IMR-90 (cell line): ENCODE results near the gene MGRN1. TPM values are rescaled to one million over a fixed set of nuclear protein-coding genes. Genes with fewer than 3 reads are reported as not detected.

ENCODE experiments used
- ATAC-seq: fragments of 200-7000 bp; cut with Tn5 transposase; 2 replicates; pipeline ENCODE4 v1.9.1; 2020; ENCODE audit warnings: low read depth, mild to moderate bottlenecking, moderate library complexity
- BruUV-seq: library from RNA; stranded (reverse); fragments of 400-500 nt; replicated peaks from 2 replicates; lab custom pipeline; 2021; lab: Mats Ljungman, UMichigan
- CTCF ChIA-PET: fragments of 300-600 bp; formaldehyde crosslinking; extraction: SDS; loops from one replicate; lab custom pipeline; 2021; ENCODE audit warnings: antibody characterized with exemption; lab: Yijun Ruan, JAX
- POLR2A ChIA-PET: fragments of 300-600 bp; sonication (Branson Sonifier 250); formaldehyde crosslinking; loops from one replicate; lab custom pipeline; 2022; ENCODE audit warnings: antibody characterized with exemption; ENCODE audit not compliant: unreplicated experiment; lab: Charles Lee
- DNase-seq: peaks from one replicate; pipeline ENCODE4 v3.0.0; 2013
- H2AFZ ChIP-seq: replicated peaks from 2 replicates; pipeline ENCODE3; 2013; ENCODE audit warnings: low read length, mild to moderate bottlenecking; ENCODE audit not compliant: poor library complexity
- H2AK5ac ChIP-seq: 2 replicates; pipeline ENCODE4 v1.6.1; 2013; ENCODE audit warnings: low read depth, low read length, inconsistent platforms
- H2AK9ac ChIP-seq: replicated peaks from 2 replicates; pipeline ENCODE3; 2013; ENCODE audit warnings: mild to moderate bottlenecking, low read depth, low read length, moderate library complexity; ENCODE audit not compliant: poor library complexity
- H2BK120ac ChIP-seq: 2 replicates; pipeline ENCODE4 v1.6.1; 2013; ENCODE audit warnings: low read depth, low read length, inconsistent platforms
- H2BK15ac ChIP-seq: 3 replicates; pipeline ENCODE4 v1.6.1; 2013; ENCODE audit warnings: low read depth, low read length, inconsistent platforms
- H2BK20ac ChIP-seq: 2 replicates; pipeline ENCODE4 v1.6.1; 2013; ENCODE audit warnings: low read depth, mild to moderate bottlenecking, inconsistent platforms, low read length, moderate library complexity
- H2BK5ac ChIP-seq: 2 replicates; pipeline ENCODE4 v1.6.1; 2013; ENCODE audit warnings: mild to moderate bottlenecking, low read depth, low read length, inconsistent platforms; ENCODE audit not compliant: poor library complexity, severe bottlenecking
- H3K14ac ChIP-seq: replicated peaks from 2 replicates; pipeline ENCODE4 v1.6.1; 2013; ENCODE audit warnings: low read depth, low read length, inconsistent platforms
- H3K18ac ChIP-seq: 2 replicates; pipeline ENCODE4 v1.6.1; 2013; ENCODE audit warnings: low read depth, low read length, control low read depth
- H3K23ac ChIP-seq: 2 replicates; pipeline ENCODE4 v1.6.1; 2013; ENCODE audit warnings: low read depth, low read length, inconsistent platforms
- H3K27ac ChIP-seq: 2 replicates; pipeline ENCODE4 v1.5.1; 2013; ENCODE audit warnings: mild to moderate bottlenecking, control low read depth, low read length; ENCODE audit not compliant: insufficient read depth
- H3K27me3 ChIP-seq: 2 replicates; pipeline ENCODE4 v1.6.1; 2013; ENCODE audit warnings: low read length; ENCODE audit not compliant: control insufficient read depth, insufficient read depth
- H3K36me3 ChIP-seq: 2 replicates; pipeline ENCODE4 v1.6.1; 2013; ENCODE audit warnings: low read length, mixed read lengths; ENCODE audit not compliant: control insufficient read depth, insufficient read depth
- H3K4ac ChIP-seq: 2 replicates; pipeline ENCODE4 v1.6.1; 2013; ENCODE audit warnings: low read depth, low read length, inconsistent platforms
- H3K4me1 ChIP-seq: 2 replicates; pipeline ENCODE4 v1.6.1; 2013; ENCODE audit warnings: low read length, mixed read lengths; ENCODE audit not compliant: control insufficient read depth, insufficient read depth
- H3K4me2 ChIP-seq: 2 replicates; pipeline ENCODE4 v1.6.1; 2013; ENCODE audit warnings: low read depth, mild to moderate bottlenecking, control low read depth, low read length, moderate library complexity
- H3K4me3 ChIP-seq: 2 replicates; pipeline ENCODE4 v1.5.1; 2013; ENCODE audit warnings: low read depth, mild to moderate bottlenecking, control low read depth, low read length, moderate library complexity; ENCODE audit not compliant: insufficient read depth
- H3K56ac ChIP-seq: 2 replicates; pipeline ENCODE4 v1.6.1; 2013; ENCODE audit warnings: low read length, inconsistent platforms; ENCODE audit not compliant: insufficient read depth; ENCODE audit errors: extremely low read depth
- H3K79me1 ChIP-seq, 2 experiments: 2 replicates each; pipeline ENCODE4 v1.6.1; 2013; ENCODE audit warnings: low read length in 2 of 2, inconsistent platforms in 1 of 2, low read depth in 1 of 2
- H3K9ac ChIP-seq: 2 replicates; pipeline ENCODE4 v1.6.1; 2013; ENCODE audit warnings: low read depth, low read length, control low read depth
- H3K9me1 ChIP-seq: 2 replicates; pipeline ENCODE4 v1.6.1; 2013; ENCODE audit warnings: low read length, inconsistent platforms; ENCODE audit not compliant: insufficient read depth
- H3K9me3 ChIP-seq: 2 replicates; pipeline ENCODE4 v1.6.1; 2013; ENCODE audit warnings: low read length; ENCODE audit not compliant: control insufficient read depth, insufficient read depth
- H4K20me1 ChIP-seq: 2 replicates; pipeline ENCODE4 v1.6.1; 2013; ENCODE audit warnings: low read length, inconsistent platforms; ENCODE audit not compliant: insufficient read depth
- H4K5ac ChIP-seq: 2 replicates; pipeline ENCODE4 v1.6.1; 2013; ENCODE audit warnings: mild to moderate bottlenecking, low read depth, low read length, control low read depth
- H4K8ac ChIP-seq, 2 experiments: 2 replicates each; pipeline ENCODE4 v1.6.1; 2013; ENCODE audit warnings: low read depth in 2 of 2, low read length in 2 of 2, control low read depth in 1 of 2, inconsistent platforms in 1 of 2
- H4K91ac ChIP-seq: 2 replicates; pipeline ENCODE4 v1.6.1; 2013; ENCODE audit warnings: low read depth, low read length, inconsistent platforms; ENCODE audit not compliant: insufficient read depth
- BHLHE40 ChIP-seq: fragments of 150-350 bp; IDR thresholded peaks from 2 replicates; pipeline ENCODE4 v1.6.1; 2016; ENCODE audit warnings: mild to moderate bottlenecking, low read depth, low read length
- CEBPB ChIP-seq: IDR thresholded peaks from 2 replicates; pipeline ENCODE4 v1.6.1; 2012; ENCODE audit warnings: low read depth, low read length, improper control_type of control experiment
- CHD1 ChIP-seq: IDR thresholded peaks from 2 replicates; pipeline ENCODE4 v1.6.1; 2012; ENCODE audit warnings: low read depth, low read length, improper control_type of control experiment
- FOS ChIP-seq: fragments of 150-350 bp; IDR thresholded peaks from 2 replicates; pipeline ENCODE4 v1.6.1; 2016; ENCODE audit warnings: low read depth, low read length
- MAFK ChIP-seq: IDR thresholded peaks from 2 replicates; pipeline ENCODE4 v1.6.1; 2012; ENCODE audit warnings: low read depth, low read length, improper control_type of control experiment
- MAZ ChIP-seq: IDR thresholded peaks from 2 replicates; pipeline ENCODE4 v1.6.1; 2012; ENCODE audit warnings: low read depth, mild to moderate bottlenecking, low read length, improper control_type of control experiment, moderate library complexity, borderline replicate concordance
- MXI1 ChIP-seq: IDR thresholded peaks from 2 replicates; pipeline ENCODE4 v1.6.1; 2012; ENCODE audit warnings: low read depth, mild to moderate bottlenecking, low read length, moderate library complexity, borderline replicate concordance
- NFE2L2 ChIP-seq: fragments of 150-350 bp; IDR thresholded peaks from 2 replicates; pipeline ENCODE4 v1.6.1; 2016; ENCODE audit warnings: low read depth, mild to moderate bottlenecking, low read length
- POLR2A ChIP-seq: IDR thresholded peaks from 2 replicates; pipeline ENCODE4 v1.6.1; 2012; ENCODE audit warnings: mild to moderate bottlenecking, low read depth, low read length
- RAD21 ChIP-seq: IDR thresholded peaks from 2 replicates; pipeline ENCODE4 v1.6.1; 2012; ENCODE audit warnings: low read length, improper control_type of control experiment
- RCOR1 ChIP-seq: IDR thresholded peaks from 2 replicates; pipeline ENCODE4 v1.6.1; 2012; ENCODE audit warnings: mild to moderate bottlenecking, low read length, improper control_type of control experiment; ENCODE audit not compliant: insufficient replicate concordance
- RFX5 ChIP-seq: IDR thresholded peaks from 2 replicates; pipeline ENCODE4 v1.8.0; 2012; ENCODE audit warnings: low read depth, mild to moderate bottlenecking, low read length, moderate library complexity
- SMC3 ChIP-seq: fragments of 150-350 bp; IDR thresholded peaks from 2 replicates; pipeline ENCODE4 v1.6.1; 2016; ENCODE audit warnings: low read depth, mild to moderate bottlenecking, antibody characterized with exemption, low read length, moderate library complexity
- WGBS, 2 experiments: methylation state at CpG; one replicate each; pipeline versions ENCODE4 v1.1.5 to v1.1.7; 2013; ENCODE audit warnings: missing lambda C conversion rate in 2 of 2; ENCODE audit not compliant: insufficient read length in 1 of 2; ENCODE audit errors: extremely low coverage in 2 of 2; 5-methylcytosine and 5-hydroxymethylcytosine counted together
- dilution Hi-C: fragments of 300-500 bp; cut with HindIII; formaldehyde crosslinking; loops from one replicate; pipeline ENCODE4 v1.14.3; 2018; ENCODE audit warnings: low sequenced_read_pairs; ENCODE audit not compliant: unreplicated experiment
- in situ Hi-C: fragments of 300-500 bp; cut with MboI; formaldehyde crosslinking; loops from 3 replicates; pipeline ENCODE4 v1.14.3; 2019; ENCODE audit warnings: low sequenced_read_pairs, inconsistent platforms, mixed read lengths
- intact Hi-C: fragments of 100-400 bp; cut with micrococcal nuclease; formaldehyde crosslinking; loops from 2 replicates; pipeline ENCODE4 v1.10.0; 2022
- polyA plus RNA-seq, 3 experiments: library from polyadenylated mRNA; depleted of rRNA; stranded (reverse); fragments of >200 nt; gene quantifications; 2 replicates each; pipeline ENCODE4 v1.2.3, GENCODE V29; 2012; ENCODE audit warnings: low replicate concordance in 1 of 3
- total RNA-seq: library from RNA; depleted of rRNA; stranded (reverse); fragments of >200 nt; gene quantifications from 2 replicates; pipeline ENCODE4 v1.2.3, GENCODE V29; 2012
- TF ChIP-seq, protein P1 (sequence below): fragments of 150-350 bp; IDR thresholded peaks from 2 replicates; pipeline ENCODE4 v1.6.1; 2017; ENCODE audit warnings: mild to moderate bottlenecking, antibody characterized with exemption, low read length, low read depth
- TF ChIP-seq, protein P2 (sequence below): fragments of 150-350 bp; IDR thresholded peaks from 2 replicates; pipeline ENCODE4 v1.6.1; 2016; ENCODE audit warnings: low read depth, mild to moderate bottlenecking, low read length, moderate library complexity, borderline replicate concordance
- TF ChIP-seq, protein P3 (sequence below): conservative IDR thresholded peaks from 2 replicates; pipeline ENCODE4 v1.5.1; 2012; ENCODE audit warnings: mild to moderate bottlenecking, low read depth, low read length, improper control_type of control experiment

MGRN1 gene
- total and polyA plus RNA-seq, 2 of the 4 experiments (the other 2 are of a cell fraction) = 11.7 to 32.7 TPM

DNA sequence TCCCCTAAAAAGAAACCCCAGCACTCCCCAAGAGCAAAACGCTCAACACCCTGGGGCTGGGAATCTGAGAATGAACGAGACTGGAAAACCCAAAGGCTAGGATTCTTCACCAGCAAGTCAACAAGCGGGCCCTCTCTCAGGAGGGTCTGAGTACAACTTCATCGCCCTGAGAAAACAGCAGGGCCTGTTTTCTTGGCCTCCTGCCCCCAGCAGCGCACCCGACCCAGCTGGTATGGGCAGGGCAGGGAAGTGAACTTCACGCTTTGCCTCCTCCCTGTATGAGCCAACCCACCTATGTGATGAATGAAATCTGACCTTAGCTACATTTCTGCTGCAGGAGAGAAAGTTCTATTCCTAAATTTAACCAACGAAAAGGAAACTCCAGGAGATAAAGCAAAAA, 79.9 kb downstream of the MGRN1 start:
- Histone ChIP-seq H3K36me3 (peaks cover 42% of the 10 kb centered on the region), H3K27ac (no peak overlapping the region), H3K4me2 (no peak overlapping the region), H2BK120ac (no peak overlapping the region), H2BK5ac (no peak overlapping the region), H3K56ac (no peak overlapping the region), H3K27me3 (no peaks in the 10 kb centered on the region), H2AK5ac (no peak overlapping the region), H3K9me1 (0 out of 2 replicates have a peak, but pooled peaks cover 3% of the 10 kb centered on the region), H3K4ac (no peak overlapping the region), H2BK20ac (no peak overlapping the region), H3K14ac (no peak overlapping the region), H3K79me1 (peaks cover 0 to 11% of the 10 kb centered on the region in 2 experiments; a peak in 2 of 4 replicates), H3K18ac (no peak overlapping the region), H4K91ac (no peak overlapping the region), H3K9me3 (no peaks in the 10 kb centered on the region), H2AFZ (no peak overlapping the region), H4K20me1 (0 out of 2 replicates have a peak, but pooled peaks cover 2% of the 10 kb centered on the region), H3K23ac (no peak overlapping the region), H3K4me3 (no peak overlapping the region), H3K9ac (no peak overlapping the region), H3K4me1 (no peaks in the 10 kb centered on the region), H2BK15ac (no peak overlapping the region), H4K8ac (no peak overlapping the region), H4K5ac (no peak overlapping the region), H2AK9ac (no peak overlapping the region)
- no peak for ATAC-seq
- ChIA-PET CTCF (no interaction called here), POLR2A (no interaction called here)
- no peak for DNase-seq
- BruUV-seq = no TSS peak
- in situ Hi-C loops (no loop called here), intact Hi-C loops (no loop called here), dilution Hi-C loops (no loop called here)
- 100% methylated on average over 2 of the region's 8 CpGs; no CpG with 5 or more reads in 1 of the 2 experiments for WGBS, 2 experiments
- no peak for TF ChIP-seq SMC3
- TF ChIP-seq POLR2A = no peak
- TF ChIP-seq NFE2L2 = no peak
- TF ChIP-seq, protein P1, sequence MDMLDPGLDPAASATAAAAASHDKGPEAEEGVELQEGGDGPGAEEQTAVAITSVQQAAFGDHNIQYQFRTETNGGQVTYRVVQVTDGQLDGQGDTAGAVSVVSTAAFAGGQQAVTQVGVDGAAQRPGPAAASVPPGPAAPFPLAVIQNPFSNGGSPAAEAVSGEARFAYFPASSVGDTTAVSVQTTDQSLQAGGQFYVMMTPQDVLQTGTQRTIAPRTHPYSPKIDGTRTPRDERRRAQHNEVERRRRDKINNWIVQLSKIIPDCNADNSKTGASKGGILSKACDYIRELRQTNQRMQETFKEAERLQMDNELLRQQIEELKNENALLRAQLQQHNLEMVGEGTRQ = no peak
- TF ChIP-seq, protein P2, sequence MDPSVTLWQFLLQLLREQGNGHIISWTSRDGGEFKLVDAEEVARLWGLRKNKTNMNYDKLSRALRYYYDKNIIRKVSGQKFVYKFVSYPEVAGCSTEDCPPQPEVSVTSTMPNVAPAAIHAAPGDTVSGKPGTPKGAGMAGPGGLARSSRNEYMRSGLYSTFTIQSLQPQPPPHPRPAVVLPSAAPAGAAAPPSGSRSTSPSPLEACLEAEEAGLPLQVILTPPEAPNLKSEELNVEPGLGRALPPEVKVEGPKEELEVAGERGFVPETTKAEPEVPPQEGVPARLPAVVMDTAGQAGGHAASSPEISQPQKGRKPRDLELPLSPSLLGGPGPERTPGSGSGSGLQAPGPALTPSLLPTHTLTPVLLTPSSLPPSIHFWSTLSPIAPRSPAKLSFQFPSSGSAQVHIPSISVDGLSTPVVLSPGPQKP = no peak
- no peak for TF ChIP-seq MAFK
- TF ChIP-seq FOS = no peak
- no peak for TF ChIP-seq RAD21
- TF ChIP-seq MXI1 = no peak
- TF ChIP-seq MAZ = no peak
- TF ChIP-seq CHD1 = no peak
- TF ChIP-seq, protein P3, sequence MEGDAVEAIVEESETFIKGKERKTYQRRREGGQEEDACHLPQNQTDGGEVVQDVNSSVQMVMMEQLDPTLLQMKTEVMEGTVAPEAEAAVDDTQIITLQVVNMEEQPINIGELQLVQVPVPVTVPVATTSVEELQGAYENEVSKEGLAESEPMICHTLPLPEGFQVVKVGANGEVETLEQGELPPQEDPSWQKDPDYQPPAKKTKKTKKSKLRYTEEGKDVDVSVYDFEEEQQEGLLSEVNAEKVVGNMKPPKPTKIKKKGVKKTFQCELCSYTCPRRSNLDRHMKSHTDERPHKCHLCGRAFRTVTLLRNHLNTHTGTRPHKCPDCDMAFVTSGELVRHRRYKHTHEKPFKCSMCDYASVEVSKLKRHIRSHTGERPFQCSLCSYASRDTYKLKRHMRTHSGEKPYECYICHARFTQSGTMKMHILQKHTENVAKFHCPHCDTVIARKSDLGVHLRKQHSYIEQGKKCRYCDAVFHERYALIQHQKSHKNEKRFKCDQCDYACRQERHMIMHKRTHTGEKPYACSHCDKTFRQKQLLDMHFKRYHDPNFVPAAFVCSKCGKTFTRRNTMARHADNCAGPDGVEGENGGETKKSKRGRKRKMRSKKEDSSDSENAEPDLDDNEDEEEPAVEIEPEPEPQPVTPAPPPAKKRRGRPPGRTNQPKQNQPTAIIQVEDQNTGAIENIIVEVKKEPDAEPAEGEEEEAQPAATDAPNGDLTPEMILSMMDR = no peak
- TF ChIP-seq CEBPB = no peak
- TF ChIP-seq RCOR1 = no peak
- TF ChIP-seq BHLHE40 = no peak
- no peak for TF ChIP-seq RFX5
